Stimulated activated CD4-positive, alpha-beta T cell treated with anti-CD3 and anti-CD28 coated beads, Interleukin-2, amount 100 ng/mL, for 4 hours (primary cell): Measurements from ENCODE around the gene TCF7L1.
A peak's percentile ranks its signal among the peaks of the same experiment; 100 is the strongest.

Source experiments
- DNase-seq: peaks from one replicate; pipeline ENCODE4 v3.0.0-alpha.2; 2020; ENCODE audit warnings: low read depth

Gene TCF7L1

GRCh38 chr2:85230679-85231467, 97.7 kb downstream of the TCF7L1 start:
- no peak for DNase-seq

- DNase-seq: no peak
Observed at GRCh38 chr2:85231468-85231805, 98.2 kb downstream of the TCF7L1 start.

- no peak for DNase-seq
Observed at GRCh38 chr2:85231952-85232351, 98.8 kb downstream of the TCF7L1 start.

- DNase-seq: no peak
Observed at GRCh38 chr2:85234868-85235267, 101.7 kb downstream of the TCF7L1 start.

- DNase-seq: no peak
Observed at GRCh38 chr2:85235281-85235680, 102.1 kb downstream of the TCF7L1 start.

GRCh38 chr2:85236084-85236483, 102.9 kb downstream of the TCF7L1 start:
- DNase-seq: no peak

GRCh38 chr2:85237849-85238565, 104.8 kb downstream of the TCF7L1 start:
- no peak for DNase-seq

- DNase-seq: no peak
Observed at GRCh38 chr2:85238607-85239006, 105.4 kb downstream of the TCF7L1 start.

GRCh38 chr2:85239102-85239501, 105.9 kb downstream of the TCF7L1 start:
- no peak for DNase-seq

- no peak for DNase-seq
Observed at GRCh38 chr2:85240055-85240454, 106.9 kb downstream of the TCF7L1 start.

- no peak for DNase-seq
Observed at GRCh38 chr2:85242321-85242720, 109.1 kb downstream of the TCF7L1 start.

GRCh38 chr2:85243101-85244072, 110.2 kb downstream of the TCF7L1 start:
- no peak for DNase-seq

GRCh38 chr2:85244828-85245227, 111.6 kb downstream of the TCF7L1 start:
- no peak for DNase-seq

GRCh38 chr2:85245891-85246290, 112.7 kb downstream of the TCF7L1 start:
- DNase-seq: no peak

GRCh38 chr2:85246348-85246747, 113.2 kb downstream of the TCF7L1 start:
- peak; percentile 13 for DNase-seq

- no peak for DNase-seq
Observed at GRCh38 chr2:85247610-85248009, 114.4 kb downstream of the TCF7L1 start.

- DNase-seq: no peak
Observed at GRCh38 chr2:85248773-85249509, 115.7 kb downstream of the TCF7L1 start.

GRCh38 chr2:85250045-85250444, 116.9 kb downstream of the TCF7L1 start:
- no peak for DNase-seq

- no peak for DNase-seq
Observed at GRCh38 chr2:85251070-85251616, 118.0 kb downstream of the TCF7L1 start.

- no peak for DNase-seq
Observed at GRCh38 chr2:85253890-85254289, 120.7 kb downstream of the TCF7L1 start.

- no peak for DNase-seq
Observed at GRCh38 chr2:85254540-85255300, 121.5 kb downstream of the TCF7L1 start.
